ENCODE measurements around the gene HTR4. TPM values are rescaled to one million over a fixed set of nuclear protein-coding genes. Genes with fewer than 3 reads are reported as not detected.

The HTR4 gene
- total and polyA plus RNA-seq, 2 of the 4 experiments (the other 2 are of a cell fraction) = not detected

- Histone ChIP-seq H2BK120ac (ENCODE audit: low read depth, low read length) (no peak overlapping the region), H2BK20ac (ENCODE audit: low read depth, low read length) (no peak overlapping the region), H3K56ac (ENCODE audit: extremely low read depth, insufficient read depth, low read length) (no peak overlapping the region), H4K8ac (ENCODE audit: low read depth in 2 of 2, low read length in 2 of 2) (no peak overlapping the region), H2AFZ (replicated peaks; ENCODE audit: low read length, poor library complexity) (no peak overlapping the region), H3K4me2 (ENCODE audit: low read depth, low read length) (no peak overlapping the region), H3K79me1 (ENCODE audit: low read depth in 1 of 2, low read length in 2 of 2) (no peaks in the 10 kb centered on the region), H3K18ac (ENCODE audit: low read depth, low read length) (no peak overlapping the region), H2AK5ac (ENCODE audit: low read depth, low read length) (no peak overlapping the region), H4K20me1 (ENCODE audit: insufficient read depth, low read length) (no peaks in the 10 kb centered on the region), H3K9ac (ENCODE audit: low read depth, low read length) (no peak overlapping the region), H3K23ac (ENCODE audit: low read depth, low read length) (no peak overlapping the region), H4K91ac (ENCODE audit: insufficient read depth, low read depth, low read length) (no peak overlapping the region), H3K14ac (replicated peaks; ENCODE audit: low read depth, low read length) (no peak overlapping the region), H3K9me3 (ENCODE audit: control insufficient read depth, insufficient read depth, low read length) (no peaks in the 10 kb centered on the region), H2BK5ac (ENCODE audit: low read depth, low read length, poor library complexity, severe bottlenecking) (no peak overlapping the region), H3K27ac (ENCODE audit: insufficient read depth, low read length) (no peak overlapping the region), H2AK9ac (replicated peaks; ENCODE audit: low read depth, low read length, poor library complexity) (no peak overlapping the region), H3K27me3 (ENCODE audit: control insufficient read depth, insufficient read depth, low read length) (peaks cover 13% of the 10 kb centered on the region), H3K4me1 (ENCODE audit: control insufficient read depth, insufficient read depth, low read length) (no peaks in the 10 kb centered on the region), H2BK15ac (ENCODE audit: low read depth, low read length) (no peak overlapping the region), H4K5ac (ENCODE audit: low read depth, low read length) (no peak overlapping the region), H3K9me1 (ENCODE audit: insufficient read depth, low read length) (no peaks in the 10 kb centered on the region; the same call in 1 of the 2 replicates), H3K4ac (ENCODE audit: low read depth, low read length) (no peak overlapping the region), H3K4me3 (ENCODE audit: insufficient read depth, low read depth, low read length) (no peak overlapping the region), H3K36me3 (ENCODE audit: control insufficient read depth, insufficient read depth, low read length) (no peaks in the 10 kb centered on the region)
- ChIA-PET POLR2A (ENCODE audit: unreplicated experiment) (no interaction called here), CTCF (interaction anchor here (2.4 kb wide), 1 partner anchor 278 kb away, joined by 8 read pairs; no protein-coding TSS in a partner anchor)
- TF ChIP-seq MAZ (IDR thresholded peaks at IDR 0.05; ENCODE audit: borderline replicate concordance, low read depth, low read length) (no peak), USF2 (IDR thresholded peaks at IDR 0.05; ENCODE audit: low read depth, low read length) (no peak), ELK1 (IDR thresholded peaks at IDR 0.05; ENCODE audit: borderline replicate concordance, low read depth, low read length) (no peak), RAD21 (IDR thresholded peaks at IDR 0.05; ENCODE audit: low read length) (no peak), MAFK (IDR thresholded peaks at IDR 0.05; ENCODE audit: low read depth, low read length) (no peak), MXI1 (IDR thresholded peaks at IDR 0.05; ENCODE audit: borderline replicate concordance, low read depth, low read length) (no peak), CHD1 (IDR thresholded peaks at IDR 0.05; ENCODE audit: low read depth, low read length) (no peak), CEBPB (IDR thresholded peaks at IDR 0.05; ENCODE audit: low read depth, low read length) (no peak), POLR2A (IDR thresholded peaks at IDR 0.05; ENCODE audit: low read depth, low read length) (no peak), CTCF (conservative IDR thresholded peaks at IDR 0.05; ENCODE audit: low read depth, low read length) (no peak), NFE2L2 (IDR thresholded peaks at IDR 0.05; ENCODE audit: low read depth, low read length) (no peak)
- no TSS peak for BruUV-seq (replicated peaks)
- WGBS, 2 experiments (ENCODE audit: extremely low coverage in 2 of 2, insufficient read length in 1 of 2) = 73% methylated on average over 3 of the region's 10 CpGs; no CpG with 5 or more reads in 1 of the 2 experiments
- no peak for DNase-seq
- no peak for ATAC-seq (ENCODE audit: low read depth)
- dilution Hi-C loops (cut with HindIII; ENCODE audit: low sequenced_read_pairs, unreplicated experiment) (no loop called here), in situ Hi-C loops (cut with MboI; ENCODE audit: low sequenced_read_pairs) (no loop called here), intact Hi-C loops (cut with micrococcal nuclease) (no loop called here)
Observed at GRCh38 chr5:148452499-148453193, 201.7 kb downstream of the HTR4 start.

Data from IMR-90 (cell line).